ENCODE measurements around the gene IDS.
"Not testable (repeated sequence)": the region's sequence is repeated elsewhere in the genome, so short reads cannot be mapped to it uniquely, and the experiment has no call there.

The IDS gene

DNA sequence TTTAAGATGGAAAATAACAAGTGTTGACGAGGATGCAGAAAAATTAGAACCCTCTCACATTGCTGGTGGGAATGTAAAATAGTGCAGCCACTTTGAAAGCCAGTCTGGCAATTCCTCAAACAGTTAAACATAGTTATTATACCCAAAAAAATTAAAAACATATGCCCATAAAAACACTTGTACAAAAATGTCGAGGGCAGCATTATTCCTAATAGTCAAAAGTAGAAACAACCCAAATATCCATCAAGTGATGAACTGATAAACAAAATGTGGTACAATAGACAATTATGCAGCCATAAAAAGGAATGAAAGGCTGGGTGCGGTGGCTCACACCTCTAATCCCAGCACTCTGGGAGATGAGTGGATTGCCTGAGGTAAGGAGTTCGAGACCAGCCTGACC lies 6.3 kb downstream of the IDS start:
- DNase-seq (ENCODE audit: low read depth): no peak

- DNase-seq (ENCODE audit: low read depth): peak; percentile 33
Measured at GRCh38 chrX:149497626-149498025, 7.5 kb downstream of the IDS start.

DNA sequence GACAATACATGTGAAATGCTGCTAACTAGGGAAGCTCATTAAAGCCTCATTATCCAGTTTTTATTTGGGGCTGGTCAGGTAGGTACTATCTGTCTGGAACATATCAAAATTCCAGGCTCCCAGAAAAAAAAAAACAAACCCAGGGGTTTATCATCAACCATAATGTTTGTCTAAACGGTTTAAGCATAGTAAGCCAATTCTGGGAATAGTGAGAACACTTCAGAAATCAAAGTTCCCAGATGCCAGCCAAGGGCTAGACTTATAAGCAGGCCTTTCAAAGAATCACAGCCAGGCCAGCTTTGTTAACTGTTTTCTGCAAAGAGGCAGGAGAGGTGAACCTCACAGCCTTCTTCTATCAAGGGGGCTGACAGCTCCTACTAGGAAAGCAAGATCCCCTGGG lies 8.1 kb downstream of the IDS start:
- DNase-seq (ENCODE audit: low read depth): no peak

DNA sequence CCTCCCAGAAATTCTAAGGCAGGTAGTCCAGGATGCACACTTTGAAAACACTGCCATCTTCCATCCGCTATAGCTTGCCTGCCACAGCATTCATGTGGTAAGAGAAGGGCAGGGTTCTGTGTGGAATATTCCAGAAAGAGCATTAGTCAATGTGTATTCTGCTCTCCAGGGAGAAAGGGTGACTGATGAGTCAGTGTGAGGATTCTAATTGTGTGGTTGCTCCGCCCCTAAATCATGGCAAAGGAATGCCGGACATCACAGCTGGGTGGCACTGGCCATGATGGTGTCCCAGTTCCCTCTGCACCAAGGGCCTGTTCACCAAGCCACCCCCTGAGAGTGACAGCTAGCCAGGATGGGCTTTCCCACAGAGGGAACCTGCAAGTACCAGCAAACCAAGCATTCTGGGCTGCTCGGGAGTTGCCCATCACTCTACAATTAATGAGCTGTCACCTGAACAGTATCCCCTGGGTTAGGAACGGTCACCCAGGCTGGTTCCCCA lies 9.5 kb downstream of the IDS start:
- peak; percentile 59 for DNase-seq (ENCODE audit: low read depth)

GRCh38 chrX:149494844-149495565 lies 10.1 kb downstream of the IDS start:
- no peak for DNase-seq (ENCODE audit: low read depth)

DNA sequence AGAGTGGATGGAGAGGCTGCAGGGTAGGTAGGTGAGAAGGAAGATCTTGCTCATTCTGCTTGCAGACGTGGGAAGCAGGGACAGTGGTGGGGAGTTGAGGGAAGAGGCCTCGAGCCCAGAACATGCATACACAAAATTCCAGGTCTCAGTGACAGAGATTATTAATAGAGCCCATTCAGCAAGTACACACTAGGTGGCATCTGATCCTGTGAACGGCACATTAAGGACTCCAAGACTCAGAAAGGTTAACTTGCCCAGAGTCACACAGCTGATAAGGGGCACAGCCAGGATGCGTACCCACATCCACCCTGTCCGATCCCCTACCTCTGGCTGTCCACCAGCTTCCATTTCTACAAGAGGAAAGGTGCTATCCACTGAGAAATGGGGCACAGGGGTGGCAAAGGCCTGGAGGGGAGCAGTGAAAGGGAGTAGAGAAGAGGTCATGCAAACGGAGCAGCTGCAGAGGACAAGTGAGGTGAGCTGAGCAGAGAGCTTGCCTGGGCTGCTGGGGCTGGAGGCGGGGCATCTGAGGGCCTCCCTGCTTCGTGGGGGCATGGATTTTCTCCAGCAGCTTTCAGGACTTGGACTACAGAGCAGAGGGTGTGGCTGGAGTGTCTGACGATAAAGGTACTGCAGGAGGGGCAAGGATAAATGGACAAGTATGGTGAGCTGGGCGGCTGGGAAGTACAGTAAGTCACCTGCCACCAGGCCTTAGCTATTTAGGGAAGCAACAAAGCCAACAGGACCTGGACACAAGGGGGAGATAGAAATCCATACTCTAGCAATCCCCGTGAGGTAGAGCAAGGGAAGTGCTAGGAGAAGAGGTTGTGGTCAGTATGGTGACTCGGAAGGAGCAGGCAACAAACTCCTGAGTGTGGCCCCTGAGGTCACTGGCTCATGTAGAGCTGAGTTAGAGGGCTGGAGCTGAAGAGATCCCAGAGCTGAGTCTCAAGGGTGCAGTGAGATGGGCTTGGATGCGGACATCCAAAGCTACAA lies 11.2 kb downstream of the IDS start:
- no peak for DNase-seq (ENCODE audit: low read depth)

DNA sequence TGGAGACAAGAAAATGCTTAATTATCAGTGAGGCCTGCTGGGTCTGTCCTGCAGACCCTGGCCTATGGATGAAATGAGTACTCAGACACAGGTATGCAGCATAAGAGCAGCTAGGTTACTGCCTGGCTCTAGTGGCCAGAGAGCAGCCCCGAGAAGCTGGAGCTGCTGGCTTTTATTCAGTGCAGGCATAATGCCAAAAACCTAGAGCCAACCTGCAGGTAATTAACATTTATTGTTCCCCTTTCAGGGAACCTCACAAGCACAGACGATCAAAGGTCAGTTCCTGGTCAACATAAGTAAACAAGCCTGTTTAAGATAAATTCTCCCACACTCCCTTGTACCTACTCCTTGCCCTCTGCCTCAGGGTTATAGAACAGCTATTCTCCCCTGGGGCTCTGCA lies 13.3 kb downstream of the IDS start:
- DNase-seq (ENCODE audit: low read depth): no peak

- no peak for DNase-seq (ENCODE audit: low read depth)
Measured at GRCh38 chrX:149490100-149490499, 15.0 kb downstream of the IDS start.

DNA sequence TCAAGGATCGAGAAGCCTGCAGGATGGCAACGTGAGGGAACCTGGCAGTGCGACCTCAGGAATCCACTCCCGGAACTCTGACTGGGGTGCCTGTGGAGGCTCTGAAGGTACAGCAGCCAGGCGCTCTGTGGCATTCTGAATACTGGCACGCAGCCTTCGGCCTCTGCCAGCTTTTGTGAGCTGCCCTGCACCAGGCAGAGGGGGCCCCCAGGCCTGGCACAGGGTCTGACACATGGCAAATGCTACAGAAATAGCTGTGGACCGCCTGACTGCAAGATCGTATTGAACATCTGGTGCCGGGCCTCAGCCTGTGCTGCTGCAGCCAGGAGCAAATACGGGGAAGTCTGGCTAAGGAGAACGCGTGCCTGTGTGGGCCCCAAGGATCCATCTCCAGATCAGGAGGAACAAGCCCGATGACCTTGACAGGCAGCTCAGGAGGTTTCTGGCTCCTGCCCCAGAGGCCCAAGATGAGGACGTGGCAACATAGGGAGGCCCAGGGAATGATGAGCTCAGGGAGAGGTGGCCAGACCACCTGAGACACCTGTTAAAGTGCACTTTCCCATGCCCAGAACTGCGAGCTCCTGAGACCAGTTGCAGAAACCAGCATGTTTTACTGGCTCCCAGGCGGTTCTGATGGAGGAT lies 16.6 kb downstream of the IDS start:
- DNase-seq (ENCODE audit: low read depth): not testable (repeated sequence)

DNA sequence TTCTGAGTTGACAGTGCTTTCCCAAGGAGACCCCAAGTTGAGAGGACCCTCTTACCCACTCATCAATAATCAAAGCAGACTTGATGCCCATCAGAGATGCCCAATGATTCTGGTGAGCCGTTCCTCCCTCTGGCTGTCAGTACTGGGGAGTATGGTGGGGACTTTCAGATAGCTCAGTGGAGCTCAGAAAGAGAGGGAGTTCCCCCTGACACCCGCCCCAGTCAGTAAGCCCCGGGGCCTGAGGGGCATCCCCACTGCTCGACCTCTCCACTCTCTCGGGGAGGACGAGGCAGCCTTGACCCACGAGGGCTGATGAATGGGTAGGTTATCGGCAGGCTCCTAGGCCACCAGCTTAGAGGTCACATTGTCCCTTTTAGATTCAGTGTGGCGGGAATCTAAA lies 17.1 kb downstream of the IDS start:
- DNase-seq (ENCODE audit: low read depth): not testable (repeated sequence)

- DNase-seq (ENCODE audit: low read depth): no peak
Measured at GRCh38 chrX:149487292-149487691, 17.8 kb downstream of the IDS start.

DNA sequence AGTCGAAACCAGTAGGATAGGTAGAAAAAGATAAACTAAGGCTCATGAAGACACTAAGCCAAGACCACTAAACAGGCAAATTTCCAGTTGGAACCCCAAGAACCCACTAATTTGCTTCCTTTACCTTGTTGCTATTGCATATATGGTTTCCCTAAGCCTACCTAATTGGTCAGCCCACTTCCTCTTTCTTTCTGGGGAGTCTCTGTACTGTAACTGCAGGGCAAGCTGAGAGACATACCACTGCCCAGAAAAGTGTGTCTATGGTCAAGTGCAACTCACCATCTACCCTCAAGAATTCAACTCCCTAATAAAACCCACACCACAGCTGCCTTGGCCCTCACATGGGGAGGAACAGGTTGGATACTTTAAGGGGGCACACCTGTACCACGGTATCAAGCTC lies 28.6 kb downstream of the IDS start:
- no peak for DNase-seq (ENCODE audit: low read depth)

DNA sequence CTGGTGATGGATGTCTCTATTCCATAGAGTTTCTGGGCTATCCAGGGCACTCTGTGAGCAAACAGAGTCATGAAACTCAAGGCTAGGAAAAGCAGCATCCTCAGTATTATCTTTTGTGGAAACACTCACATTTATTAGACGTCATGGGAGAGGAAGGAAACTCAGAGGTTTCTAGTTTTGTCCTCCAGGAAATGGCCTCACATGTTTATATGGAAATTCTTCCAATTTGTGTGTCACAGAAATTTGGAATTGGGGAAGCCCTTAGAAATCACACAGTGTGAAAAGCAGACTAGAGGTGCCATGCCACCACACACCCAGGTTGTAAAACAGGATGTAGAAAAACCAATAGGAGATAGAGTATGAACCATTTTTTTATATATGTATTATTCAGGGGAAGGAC lies 31.1 kb downstream of the IDS start:
- DNase-seq (ENCODE audit: low read depth): no peak

GRCh38 chrX:149473092-149473491 lies 32.0 kb downstream of the IDS start:
- DNase-seq (ENCODE audit: low read depth): no peak

GRCh38 chrX:149472625-149473024 lies 32.5 kb downstream of the IDS start:
- DNase-seq (ENCODE audit: low read depth): peak; percentile 49

DNA sequence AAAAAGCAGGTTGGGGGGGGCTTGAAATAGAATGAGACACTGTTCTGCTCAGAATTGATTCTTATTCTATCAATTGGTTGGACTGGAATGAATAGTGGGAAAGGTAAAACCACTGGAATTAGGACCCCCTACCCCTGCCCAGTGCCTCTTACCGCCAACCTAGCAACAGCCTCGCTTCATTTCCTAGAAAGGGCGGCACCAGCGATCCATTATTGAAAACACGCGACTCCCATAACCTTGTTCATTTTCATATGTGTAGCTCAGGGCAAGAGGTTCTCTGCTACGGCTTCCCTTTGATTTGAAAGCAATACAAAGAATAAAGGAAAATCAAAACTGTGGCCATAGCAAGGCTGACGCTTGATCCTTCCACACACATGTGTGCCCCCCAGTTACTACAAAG lies 33.7 kb downstream of the IDS start:
- no peak for DNase-seq (ENCODE audit: low read depth)

GRCh38 chrX:149470955-149471354 lies 34.2 kb downstream of the IDS start:
- DNase-seq (ENCODE audit: low read depth): peak; percentile 30

- DNase-seq (ENCODE audit: low read depth): no peak
Measured at GRCh38 chrX:149469406-149469805, 35.7 kb downstream of the IDS start.

DNA sequence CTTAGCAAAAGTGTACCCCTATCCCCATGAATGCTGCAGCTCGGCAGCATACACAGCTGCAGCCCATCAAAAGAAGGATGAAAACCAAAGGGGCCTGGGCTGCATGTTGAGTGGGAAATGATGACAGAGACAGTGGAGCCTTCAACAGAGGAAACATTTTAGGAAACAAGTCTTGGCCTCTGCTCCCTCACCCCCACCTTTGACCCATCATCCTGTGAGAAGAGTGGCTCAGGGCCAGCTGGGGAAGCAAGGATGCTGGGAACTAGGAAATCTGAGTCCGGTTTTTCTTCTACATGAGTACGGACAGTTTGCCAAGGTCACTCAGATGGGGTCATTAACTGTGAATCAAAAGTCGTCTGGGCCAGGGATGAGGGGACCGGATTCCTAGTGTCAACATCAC lies 37.2 kb downstream of the IDS start:
- no peak for DNase-seq (ENCODE audit: low read depth)

DNA sequence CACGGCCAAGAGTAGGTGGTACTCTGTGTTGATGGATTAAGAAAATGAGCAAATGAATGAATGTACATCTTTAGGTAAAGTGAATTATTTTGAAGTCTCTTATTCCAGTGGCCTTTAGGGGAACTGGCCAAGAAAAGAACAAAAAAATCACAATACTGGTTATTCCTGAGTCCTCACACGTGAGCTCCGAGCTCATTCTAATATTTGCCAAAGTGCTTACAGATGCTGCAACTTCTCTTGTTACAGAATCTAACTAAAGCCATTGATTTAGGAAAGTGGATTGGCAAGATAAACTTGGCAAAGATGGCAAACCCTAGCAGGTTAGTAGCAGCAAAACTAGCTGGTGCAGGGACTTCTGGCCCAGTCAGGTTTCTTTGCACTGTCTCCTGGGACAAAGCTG lies 37.6 kb downstream of the IDS start:
- no peak for DNase-seq (ENCODE audit: low read depth)

- DNase-seq (ENCODE audit: low read depth): peak; percentile 76
Measured at GRCh38 chrX:149462849-149463248, 42.3 kb downstream of the IDS start.

- DNase-seq (ENCODE audit: low read depth): no peak
Measured at GRCh38 chrX:149461746-149462145, 43.4 kb downstream of the IDS start.

GRCh38 chrX:149458586-149458985 lies 46.5 kb downstream of the IDS start:
- no peak for DNase-seq (ENCODE audit: low read depth)
